NB4 (cell line): ENCODE measurements around the gene CBX1.

Experiments used
- CTCF ChIP-seq: IDR thresholded peaks from one replicate; pipeline ENCODE4 v1.5.1; 2012; ENCODE audit warnings: low read depth, low read length
- MAX ChIP-seq: IDR thresholded peaks from 2 replicates; pipeline ENCODE4 v1.6.1; 2011; ENCODE audit warnings: low read depth, low read length
- MYC ChIP-seq: IDR thresholded peaks from 2 replicates; pipeline ENCODE4 v1.6.1; 2011; ENCODE audit warnings: low read depth, low read length
- POLR2A ChIP-seq: IDR thresholded peaks from 2 replicates; pipeline ENCODE4 v1.6.1; 2011; ENCODE audit warnings: mild to moderate bottlenecking; ENCODE audit not compliant: insufficient read length; ENCODE audit errors: extremely low read depth

GRCh38 chr17:48102798-48103715 is 1.8 kb upstream of the CBX1 start:
- TF ChIP-seq CTCF (no peak), POLR2A (no peak), MAX (no peak), MYC (no peak)
